ENCODE results near the gene MAPK1.

- TF ChIP-seq, protein P1, sequence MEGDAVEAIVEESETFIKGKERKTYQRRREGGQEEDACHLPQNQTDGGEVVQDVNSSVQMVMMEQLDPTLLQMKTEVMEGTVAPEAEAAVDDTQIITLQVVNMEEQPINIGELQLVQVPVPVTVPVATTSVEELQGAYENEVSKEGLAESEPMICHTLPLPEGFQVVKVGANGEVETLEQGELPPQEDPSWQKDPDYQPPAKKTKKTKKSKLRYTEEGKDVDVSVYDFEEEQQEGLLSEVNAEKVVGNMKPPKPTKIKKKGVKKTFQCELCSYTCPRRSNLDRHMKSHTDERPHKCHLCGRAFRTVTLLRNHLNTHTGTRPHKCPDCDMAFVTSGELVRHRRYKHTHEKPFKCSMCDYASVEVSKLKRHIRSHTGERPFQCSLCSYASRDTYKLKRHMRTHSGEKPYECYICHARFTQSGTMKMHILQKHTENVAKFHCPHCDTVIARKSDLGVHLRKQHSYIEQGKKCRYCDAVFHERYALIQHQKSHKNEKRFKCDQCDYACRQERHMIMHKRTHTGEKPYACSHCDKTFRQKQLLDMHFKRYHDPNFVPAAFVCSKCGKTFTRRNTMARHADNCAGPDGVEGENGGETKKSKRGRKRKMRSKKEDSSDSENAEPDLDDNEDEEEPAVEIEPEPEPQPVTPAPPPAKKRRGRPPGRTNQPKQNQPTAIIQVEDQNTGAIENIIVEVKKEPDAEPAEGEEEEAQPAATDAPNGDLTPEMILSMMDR (conservative IDR thresholded peaks at IDR 0.05; ENCODE audit: low read depth, low read length): no peak
- TF ChIP-seq EZH2 (IDR thresholded peaks at IDR 0.05; ENCODE audit: borderline replicate concordance, low read depth, low read length, poor library complexity, severe bottlenecking): no peak
Measured at GRCh38 chr22:21862386-21863245, 4.8 kb downstream of the MAPK1 start.
